Endometrial microvascular endothelial cells (primary cell): ENCODE measurements around the gene NKX6-2. TPM values are rescaled to one million over a fixed set of nuclear protein-coding genes. Genes with fewer than 3 reads are reported as not detected.
"Not testable (repeated sequence)": the region's sequence is repeated elsewhere in the genome, so short reads cannot be mapped to it uniquely, and the experiment has no call there.

ENCODE experiments used
- in situ Hi-C: cut with HindIII; loops from 2 replicates; pipeline ENCODE4 v1.10.0; 2017; ENCODE audit warnings: low sequenced_read_pairs, low pct_unique_long_range_greater_than_20kb; ENCODE audit errors: inconsistent ontology term
- total RNA-seq: library from RNA; depleted of rRNA; stranded (reverse); fragments of >200 nt; gene quantifications from one replicate; pipeline ENCODE4 v1.2.3, GENCODE V29; 2015; ENCODE audit errors: inconsistent ontology term

Gene NKX6-2
- total RNA-seq, 1 donor from 2014 or later = not detected

DNA sequence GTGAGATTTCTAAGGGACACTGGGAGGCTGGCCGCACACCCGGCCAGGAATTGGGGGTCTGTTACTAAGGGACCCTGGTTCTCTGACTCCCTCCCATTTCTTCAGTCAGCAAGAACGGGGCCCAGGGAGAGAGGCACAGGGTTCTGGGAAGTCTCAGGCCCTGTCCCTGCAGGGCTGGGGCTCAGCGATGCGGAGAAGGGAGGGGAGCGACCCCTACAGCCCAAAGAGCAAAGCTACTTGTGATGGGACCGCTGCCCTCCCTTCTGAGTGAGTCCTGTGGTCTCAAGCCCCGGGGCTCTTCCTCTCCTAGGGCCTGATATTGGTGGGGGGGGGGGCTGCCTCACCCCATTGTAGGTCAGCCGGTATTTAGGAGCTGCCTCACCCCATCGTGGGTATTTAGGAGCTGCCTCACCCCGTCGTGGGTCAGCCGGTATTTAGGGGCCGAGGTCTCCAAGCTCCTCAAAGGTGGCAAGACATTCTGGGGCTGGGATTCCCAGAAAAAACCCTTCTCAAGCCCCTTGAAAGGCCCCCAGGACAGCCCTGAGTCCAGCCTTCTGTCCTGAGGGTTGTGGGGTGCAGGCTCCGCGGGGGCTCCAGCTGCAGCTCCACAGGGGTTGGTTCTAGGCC is 16.9 kb upstream of the NKX6-2 start:
- in situ Hi-C loops = no loop called here

DNA sequence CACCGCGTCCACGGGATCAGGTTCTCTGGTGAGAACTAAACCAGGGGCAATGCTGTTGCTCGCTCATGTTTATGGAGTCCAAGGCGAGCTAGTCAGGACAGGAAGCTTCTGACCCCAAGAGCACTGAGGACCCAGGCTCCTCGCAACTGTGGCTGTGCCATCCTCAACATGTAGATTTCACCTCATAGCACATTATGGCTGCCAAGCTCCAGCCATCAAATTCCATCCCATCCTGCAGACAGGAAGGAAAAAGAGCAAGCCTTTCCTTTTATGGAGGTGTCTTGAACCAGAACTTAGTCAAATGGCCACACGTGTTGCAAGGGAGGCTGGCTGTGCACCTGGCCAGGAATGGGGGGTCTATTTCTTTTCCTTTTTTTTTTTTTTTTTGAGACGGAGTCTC is 16.1 kb upstream of the NKX6-2 start:
- in situ Hi-C loops = no loop called here

DNA sequence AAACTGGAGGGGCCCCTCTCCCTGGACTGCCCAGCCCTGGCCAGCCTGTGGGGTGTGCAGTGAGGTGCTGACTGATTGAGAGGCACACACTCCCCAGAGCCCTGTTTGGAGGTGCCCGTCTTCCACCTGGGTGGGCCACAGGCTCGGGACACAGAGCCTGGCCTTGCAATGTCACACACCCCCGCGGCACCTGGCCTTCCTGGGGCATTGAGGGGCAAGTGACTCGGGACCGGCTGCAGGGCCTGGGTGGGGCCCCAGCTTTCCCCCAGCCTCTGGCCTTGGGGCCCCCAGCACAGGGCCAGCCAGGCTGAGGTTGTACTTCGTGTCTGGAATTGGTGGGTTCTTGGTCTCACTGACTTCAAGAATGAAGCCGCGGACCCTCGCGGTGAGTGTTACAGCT is 13.9 kb upstream of the NKX6-2 start:
- in situ Hi-C loops = no loop called here

DNA sequence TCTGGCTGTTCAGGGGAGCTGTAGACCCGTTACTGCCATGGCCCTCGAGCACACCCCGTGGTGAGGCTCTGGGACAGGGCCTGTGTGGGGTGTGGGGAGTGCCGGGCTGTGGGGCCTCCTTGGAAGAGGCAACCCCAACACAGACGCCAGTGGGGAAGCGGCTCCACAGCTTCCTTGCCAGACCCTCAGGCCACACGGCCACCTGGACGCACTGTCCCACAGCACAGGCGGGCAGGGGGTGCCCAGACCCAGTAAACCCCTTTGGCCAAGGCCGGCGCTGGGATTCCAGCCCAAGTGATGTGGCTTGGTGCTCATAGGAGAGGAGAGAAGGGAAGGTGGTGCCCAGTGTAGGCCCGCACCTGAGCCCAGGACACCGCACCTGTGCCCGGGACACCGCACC is 12.9 kb upstream of the NKX6-2 start:
- in situ Hi-C loops = no loop called here

DNA sequence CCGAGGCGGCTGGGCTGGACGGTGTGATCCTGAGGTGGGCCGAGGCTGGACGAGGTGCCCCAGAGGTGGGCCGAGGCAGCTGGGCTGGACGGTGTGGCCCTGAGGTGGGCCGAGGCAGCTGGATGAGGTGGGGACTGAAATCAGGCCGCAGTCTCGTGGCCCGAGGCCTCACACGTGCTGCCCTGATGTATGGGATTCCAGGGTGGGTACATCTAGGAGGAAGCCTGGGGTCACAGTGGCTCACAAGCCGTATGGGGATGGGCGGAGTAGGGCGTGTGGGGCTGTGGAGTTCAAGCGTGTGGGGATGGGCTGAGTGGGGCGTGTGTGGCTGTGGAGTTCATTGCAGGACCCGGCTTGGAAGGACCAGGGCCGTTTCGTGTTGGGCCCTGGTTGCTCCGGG is 12.5 kb upstream of the NKX6-2 start:
- in situ Hi-C loops = no loop called here

DNA sequence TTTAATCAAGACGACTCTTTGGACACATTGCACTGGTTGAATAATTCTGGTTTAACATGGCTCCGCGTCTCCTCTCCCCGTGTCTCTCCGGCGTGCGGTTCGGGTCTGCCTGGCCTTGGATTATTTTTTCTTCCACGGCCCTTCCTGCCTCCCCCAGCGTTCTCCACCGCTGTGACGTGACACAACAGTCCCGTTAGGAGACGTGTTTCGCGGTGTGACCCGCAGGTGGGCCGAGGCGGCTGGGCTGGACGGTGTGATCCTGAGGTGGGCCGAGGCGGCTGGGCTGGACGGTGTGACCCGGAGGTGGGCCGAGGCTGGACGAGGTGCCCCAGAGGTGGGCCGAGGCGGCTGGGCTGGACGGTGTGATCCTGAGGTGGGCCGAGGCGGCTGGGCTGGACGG is 12.0 kb upstream of the NKX6-2 start:
- in situ Hi-C loops = not testable (repeated sequence)

DNA sequence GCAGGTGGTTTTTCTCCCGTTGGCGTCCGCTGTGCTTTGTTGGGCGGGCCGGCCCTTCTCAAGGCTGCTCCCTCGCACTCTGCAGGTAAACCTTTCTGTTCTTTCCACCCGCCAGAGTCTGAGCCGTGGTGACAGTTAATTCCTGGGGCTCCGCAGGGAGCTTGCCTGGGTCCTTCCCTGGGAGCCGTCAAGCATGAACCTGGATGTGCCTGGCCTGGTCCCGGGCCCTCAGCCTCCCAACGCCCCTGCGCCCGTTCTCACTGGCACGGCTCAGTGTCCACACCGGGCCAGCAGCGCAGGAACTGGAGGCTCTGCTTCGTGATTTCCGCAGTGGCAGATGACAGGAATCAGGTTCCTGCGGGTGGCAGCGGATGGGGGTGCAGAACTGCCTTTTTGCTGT is 10.9 kb upstream of the NKX6-2 start:
- in situ Hi-C loops = no loop called here

DNA sequence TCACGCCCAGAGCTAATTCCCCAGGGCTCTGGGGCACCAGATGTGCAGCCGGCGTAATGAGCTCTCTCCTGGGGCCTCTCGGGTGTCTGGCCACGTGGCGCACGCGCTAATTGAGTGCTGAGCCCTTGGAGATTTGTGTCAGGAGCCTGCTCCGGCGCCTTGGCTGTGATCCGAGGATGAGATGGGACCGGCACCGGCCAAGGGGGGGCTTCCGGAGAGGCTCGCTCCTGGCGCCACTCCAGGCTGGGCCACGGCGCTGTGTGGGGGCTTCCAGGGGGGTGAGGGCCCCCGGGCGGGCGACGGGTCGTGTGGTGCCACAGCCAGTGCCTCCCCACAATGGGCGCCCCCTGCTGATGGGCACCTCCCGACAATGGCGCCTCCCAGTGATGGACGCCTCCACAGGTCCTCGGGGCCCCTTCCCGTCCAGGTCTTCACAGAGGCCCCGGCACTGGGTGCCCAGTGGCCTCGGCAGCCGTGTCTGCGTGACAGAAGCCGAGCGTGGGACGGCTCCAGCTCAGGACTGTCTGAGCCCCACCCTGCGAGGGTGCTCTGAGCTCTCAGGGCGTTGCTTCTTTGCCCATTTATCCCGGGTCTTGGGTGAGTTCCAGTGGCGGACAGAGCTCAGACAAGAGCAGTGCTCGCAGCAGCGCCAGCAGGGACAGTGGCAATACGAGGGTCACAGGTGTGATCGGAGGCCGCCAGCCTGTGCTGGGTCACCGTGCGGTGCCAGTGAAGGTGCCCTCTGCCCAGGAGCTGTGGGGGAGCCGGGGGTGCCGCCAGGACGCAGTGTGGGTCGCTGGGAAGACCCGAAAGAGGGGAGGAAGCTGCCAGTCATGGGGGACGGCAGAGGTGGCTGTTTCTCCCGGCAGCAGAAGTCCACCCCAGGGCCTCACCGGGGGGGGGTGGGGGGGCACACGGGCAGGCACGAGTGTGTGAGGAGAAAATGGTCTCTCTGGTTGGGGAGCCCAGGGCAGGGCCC is 8.2 kb upstream of the NKX6-2 start:
- in situ Hi-C loops = no loop called here

DNA sequence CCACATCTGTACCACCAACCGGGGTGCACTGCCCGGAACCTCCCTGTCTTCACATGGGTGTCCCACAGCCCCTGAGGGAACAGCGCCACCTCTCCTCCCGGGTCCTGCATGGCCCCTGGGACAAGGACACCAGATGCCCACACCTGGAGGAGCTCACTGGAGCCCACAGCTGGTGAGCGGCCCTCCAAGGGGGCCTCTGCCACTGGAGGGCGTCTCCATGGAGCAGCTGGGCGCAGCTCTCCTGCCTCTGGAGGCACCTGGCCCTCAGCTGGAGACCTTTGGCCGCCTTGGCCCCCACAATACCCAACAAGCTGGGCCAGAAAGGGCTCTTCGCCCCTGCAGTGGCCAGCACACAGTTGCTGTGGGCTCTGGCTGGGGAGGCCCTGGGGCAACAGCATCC is 7.3 kb upstream of the NKX6-2 start:
- in situ Hi-C loops = no loop called here

DNA sequence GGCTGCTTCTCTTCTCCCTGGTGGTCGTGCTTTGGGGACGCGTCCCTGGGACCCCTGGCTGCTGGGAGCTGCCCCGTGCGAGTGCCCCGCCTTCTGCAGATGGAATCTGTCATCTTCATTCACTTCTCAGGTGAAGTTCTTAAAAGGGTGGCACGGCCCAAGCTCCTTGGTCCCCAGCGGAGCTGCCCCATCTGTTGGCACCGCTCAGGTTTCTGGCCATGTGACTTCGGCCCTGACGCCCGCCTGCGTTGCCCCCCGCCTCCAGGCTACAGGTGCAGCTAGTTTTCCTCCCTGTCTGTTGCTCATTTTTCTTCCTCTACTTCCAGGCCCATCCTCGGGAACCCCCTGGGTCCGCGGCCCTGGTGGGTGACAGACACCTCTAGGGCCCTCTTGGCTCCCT is 6.8 kb upstream of the NKX6-2 start:
- in situ Hi-C loops = no loop called here

DNA sequence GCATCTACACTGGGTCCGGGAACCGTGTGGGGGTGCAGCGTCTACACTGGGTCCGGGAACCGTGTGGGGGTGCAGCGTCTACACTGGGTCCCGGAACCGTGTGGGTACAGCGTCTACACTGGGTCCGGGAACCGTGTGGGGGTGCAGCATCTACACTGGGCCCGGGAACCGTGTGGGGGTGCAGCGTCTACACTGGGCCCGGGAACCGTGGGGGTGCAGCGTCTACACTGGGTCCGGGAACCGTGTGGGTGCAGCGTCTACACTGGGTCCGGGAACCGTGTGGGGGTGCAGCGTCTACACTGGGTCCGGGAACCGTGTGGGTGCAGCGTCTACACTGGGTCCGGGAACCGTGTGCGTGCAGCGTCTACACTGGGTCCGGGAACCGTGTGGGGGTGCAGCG is 6.2 kb upstream of the NKX6-2 start:
- in situ Hi-C loops = not testable (repeated sequence)

DNA sequence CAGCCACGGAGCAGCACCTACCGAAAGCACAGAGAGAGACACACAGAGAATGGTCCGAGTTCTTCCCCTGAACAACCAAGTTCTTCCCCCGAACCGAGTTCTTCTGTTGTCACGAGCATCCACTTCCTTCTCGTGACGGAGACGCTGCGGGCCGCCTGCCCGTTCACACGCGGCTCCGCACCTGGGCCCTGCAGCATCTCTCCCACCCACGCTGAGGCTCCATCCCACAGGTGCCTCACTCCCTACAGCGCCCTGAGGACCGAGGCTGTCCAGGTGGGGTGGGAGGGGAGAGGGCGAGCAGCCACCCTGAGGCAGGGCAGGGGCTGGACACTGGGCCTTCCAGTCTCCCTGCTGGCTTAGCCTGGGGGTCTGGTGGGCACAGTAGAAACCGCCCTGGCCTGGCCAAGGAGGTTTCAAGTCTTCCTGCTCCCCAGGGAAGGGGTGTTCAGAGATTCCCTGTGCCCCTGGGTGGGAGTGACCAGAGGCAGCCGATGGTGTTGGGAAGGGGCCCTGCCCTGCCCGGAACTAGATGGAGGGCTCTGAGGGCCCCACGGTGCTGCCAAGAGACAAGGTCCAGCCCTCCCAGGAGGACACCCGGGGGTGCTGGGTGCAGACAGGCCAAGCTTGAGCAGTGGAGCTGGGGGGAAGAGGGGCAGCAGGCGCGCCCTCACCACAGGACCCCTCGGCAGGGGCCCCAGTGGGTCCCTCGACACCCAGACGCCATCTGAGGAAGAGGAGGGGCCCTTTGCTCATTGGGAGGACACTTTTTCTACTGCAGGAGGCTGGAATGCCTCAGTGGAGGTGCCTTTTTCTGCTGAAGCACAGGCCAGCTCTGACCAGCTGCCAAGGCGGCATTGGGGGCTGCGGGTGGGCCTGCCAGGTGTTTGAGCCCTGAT is 5.2 kb upstream of the NKX6-2 start:
- in situ Hi-C loops = no loop called here

DNA sequence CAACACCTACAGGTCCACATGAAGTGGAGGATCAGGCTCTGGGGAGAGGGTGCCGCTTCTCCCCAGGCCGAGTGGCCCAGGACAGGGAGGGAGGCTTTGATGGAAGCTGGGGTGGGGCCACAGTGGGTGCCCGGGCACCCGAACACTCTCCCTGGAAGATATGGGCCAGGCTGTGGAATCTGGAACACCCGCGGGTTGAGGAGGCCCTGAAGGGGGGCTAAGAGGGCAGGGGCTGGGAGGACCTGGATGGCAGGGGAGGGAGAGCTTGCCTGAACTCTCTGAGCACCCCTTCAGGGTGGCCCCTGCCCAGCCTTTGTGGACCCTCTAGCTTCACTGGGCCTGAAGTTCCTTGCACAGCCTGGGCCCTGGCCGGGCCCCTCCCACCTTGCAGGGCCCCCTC is 4.5 kb upstream of the NKX6-2 start:
- in situ Hi-C loops = no loop called here

DNA sequence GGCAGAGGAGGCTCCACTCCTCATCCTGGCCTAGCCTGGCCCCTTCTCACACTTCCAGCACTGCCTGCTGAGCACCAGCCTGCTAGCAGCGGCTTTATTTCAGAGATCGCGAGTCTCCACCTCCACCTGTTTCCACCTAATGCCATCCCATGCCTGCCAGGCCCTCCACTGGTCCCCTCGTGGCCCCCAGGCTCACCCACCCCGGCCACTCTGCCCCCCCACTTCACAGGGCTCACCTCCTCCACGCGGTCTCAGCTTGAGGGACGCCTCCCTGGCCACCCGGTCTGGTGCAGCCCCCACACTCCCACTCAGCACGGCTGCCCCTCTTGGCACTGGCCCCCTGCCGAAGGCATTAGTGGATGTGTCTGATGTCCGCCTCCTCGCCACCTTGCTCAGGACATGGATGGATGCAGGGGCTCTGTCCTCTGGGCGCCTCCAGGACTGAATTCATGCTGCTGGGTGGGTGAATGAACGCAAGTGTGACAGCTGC is 3.8 kb upstream of the NKX6-2 start:
- in situ Hi-C loops = no loop called here

DNA sequence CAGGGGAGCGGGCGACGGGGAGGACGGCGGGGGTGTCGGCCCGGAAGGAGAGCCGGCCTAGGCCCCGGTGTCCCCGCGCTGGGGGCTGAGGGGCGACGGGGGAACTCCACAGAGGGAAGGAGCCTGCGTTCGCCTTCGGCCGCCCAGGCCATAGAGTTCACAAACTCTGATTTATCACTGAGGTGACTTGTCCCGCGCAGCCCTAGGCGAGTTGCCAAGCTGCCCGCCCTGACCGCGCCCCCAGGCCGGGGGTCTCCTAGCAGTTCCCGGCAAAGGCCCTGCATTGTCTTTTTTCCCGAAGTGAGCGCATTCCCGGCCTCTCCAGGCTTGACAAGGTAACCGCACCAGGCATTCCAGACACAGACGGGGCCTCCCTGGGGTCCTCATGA is 2.9 kb upstream of the NKX6-2 start:
- in situ Hi-C loops = no loop called here

DNA sequence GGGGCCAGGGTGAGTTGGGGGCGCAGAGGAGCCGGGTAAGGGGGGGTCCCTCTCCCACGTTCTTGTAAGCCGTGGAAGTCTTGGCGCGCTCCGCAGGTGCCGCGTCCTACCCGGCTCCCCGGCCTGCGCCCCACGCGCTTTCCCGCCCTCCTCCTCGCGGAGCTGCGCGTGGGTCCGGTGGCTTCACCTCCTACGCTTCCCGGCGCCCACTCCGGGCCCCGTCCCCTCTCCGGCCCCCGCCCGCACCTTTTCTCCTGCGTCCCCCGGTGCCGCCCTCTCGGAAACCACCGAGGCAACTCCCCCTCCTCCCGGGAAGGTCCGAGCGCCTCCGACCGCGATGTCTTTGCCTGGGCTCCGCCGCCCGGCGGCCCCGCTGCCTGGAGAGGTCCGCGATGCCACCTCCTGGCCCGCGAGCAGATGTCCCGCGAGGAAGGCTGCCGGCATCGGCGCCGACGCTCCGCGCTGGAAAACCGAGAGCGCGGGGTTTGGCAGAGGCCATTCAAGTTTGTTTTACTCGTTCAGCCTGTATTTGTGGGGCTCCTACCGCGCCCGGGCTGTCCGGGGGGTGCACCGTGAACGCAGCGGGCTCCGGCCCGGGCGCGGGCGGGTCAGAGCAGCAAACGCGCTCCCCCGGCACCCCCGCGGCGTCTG is 2.4 kb upstream of the NKX6-2 start:
- in situ Hi-C loops = no loop called here

DNA sequence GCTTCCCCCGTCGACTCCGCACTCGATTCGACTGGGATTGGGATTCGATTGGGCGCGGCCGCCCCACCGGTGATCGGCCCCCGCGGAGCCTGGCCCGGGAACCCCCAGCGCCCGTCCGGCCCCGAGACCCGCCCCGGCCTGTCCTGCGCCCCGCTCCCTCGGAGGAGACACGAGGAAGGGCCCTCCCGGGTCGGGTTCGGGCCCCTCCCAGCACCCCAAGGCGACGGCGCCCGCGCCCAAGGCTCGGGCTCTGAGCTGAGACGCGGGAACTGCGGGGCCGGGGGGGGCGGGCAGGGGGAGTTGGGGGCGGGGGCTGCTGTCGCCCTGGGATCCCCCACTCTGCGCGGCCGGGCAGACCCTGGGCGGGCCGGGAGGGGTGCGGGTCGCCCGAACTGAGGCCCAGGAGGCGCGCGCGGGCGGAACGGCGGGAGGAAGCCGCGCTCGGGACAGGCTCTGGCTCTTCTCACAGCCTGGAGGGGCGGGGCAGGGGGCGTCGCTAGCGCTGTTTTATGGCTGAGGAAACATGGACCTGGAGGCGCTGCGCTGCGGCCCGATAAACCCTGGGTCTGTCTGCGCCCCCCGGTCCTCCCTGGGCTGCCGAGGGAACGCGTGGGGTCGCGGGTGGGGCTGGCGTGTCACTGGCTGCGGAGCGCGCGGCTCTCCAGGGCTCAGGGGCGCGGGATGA is 1.7 kb upstream of the NKX6-2 start:
- in situ Hi-C loops = no loop called here

DNA sequence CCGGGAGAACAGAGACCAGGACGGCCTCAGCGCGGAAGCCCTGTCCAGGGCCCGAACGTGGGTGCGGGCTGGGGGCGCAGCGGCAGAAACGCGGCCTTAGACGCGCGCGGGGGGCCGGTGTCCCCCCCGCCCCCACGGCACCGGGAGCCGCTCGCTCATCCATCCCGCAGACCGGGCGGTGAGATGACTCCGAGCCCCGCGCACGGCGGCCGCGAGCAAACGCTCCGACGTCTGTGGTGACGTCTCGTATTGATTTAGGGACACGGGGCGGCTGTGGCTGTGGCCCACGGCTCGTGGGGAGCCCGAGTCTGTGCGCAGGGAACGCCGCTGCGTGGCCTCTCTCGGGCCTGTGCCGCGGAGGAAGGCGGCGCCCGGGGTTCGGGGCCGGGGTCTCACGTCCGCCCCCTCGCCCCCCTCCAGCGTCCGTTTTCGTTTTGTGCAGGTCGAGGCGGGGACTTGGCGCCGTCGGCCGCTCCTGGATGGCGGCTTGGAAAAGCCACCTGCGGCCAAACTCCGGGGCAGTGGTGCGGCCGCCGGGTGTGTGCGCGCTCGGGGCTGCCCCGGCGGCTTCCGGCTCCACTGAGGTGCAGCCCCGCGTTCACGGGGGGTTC is 1.0 kb upstream of the NKX6-2 start:
- in situ Hi-C loops = no loop called here
